H1 (cell line): ENCODE data around the gene GPBP1. TPM values are rescaled to one million over a fixed set of nuclear protein-coding genes. Genes with fewer than 3 reads are reported as not detected.

Source experiments
- ASH2L ChIP-seq: fragments of 200-600, 300-600 bp; sonication (generic); IDR thresholded peaks from one replicate; pipeline ENCODE4 v1.7.1; 2017; ENCODE audit warnings: low read length
- CHD7 ChIP-seq: fragments of 300-600 bp; sonication (generic); IDR thresholded peaks from 2 replicates; pipeline ENCODE4 v1.7.1; 2012; ENCODE audit warnings: low read length, moderate library complexity, mild to moderate bottlenecking, inconsistent platforms; ENCODE audit not compliant: insufficient replicate concordance
- GABPA ChIP-seq: IDR thresholded peaks from 2 replicates; pipeline ENCODE4 v1.6.1; 2011; ENCODE audit warnings: mild to moderate bottlenecking, low read length, moderate library complexity, borderline replicate concordance; ENCODE audit not compliant: insufficient read depth
- HDAC6 ChIP-seq: IDR thresholded peaks from one replicate; pipeline ENCODE4 v1.7.1; 2012; ENCODE audit warnings: low read depth, mild to moderate bottlenecking, inconsistent platforms, low read length, moderate library complexity
- MAX ChIP-seq: IDR thresholded peaks from 2 replicates; pipeline ENCODE4 v1.6.1; 2012; ENCODE audit warnings: inconsistent platforms
- POU5F1 ChIP-seq: IDR thresholded peaks from 2 replicates; pipeline ENCODE4 v1.6.1; 2011; ENCODE audit warnings: low read depth, mild to moderate bottlenecking, low read length, moderate library complexity
- RBBP5 ChIP-seq: IDR thresholded peaks from 2 replicates; pipeline ENCODE4 v1.7.1; 2012; ENCODE audit warnings: low read depth, mild to moderate bottlenecking, inconsistent platforms, low read length, moderate library complexity, borderline replicate concordance
- polyA plus RNA-seq, 7 experiments: library from polyadenylated mRNA; depleted of rRNA in 3 of 7; stranded (reverse) in 5 of 7; unstranded in 2 of 7; fragments of >200 nt in 5 of 7; fragments of 200-250 nt in 2 of 7; gene quantifications; 1 replicate in 5 of 7; 2 replicates in 1 of 7; 4 replicates in 1 of 7; pipeline versions ENCODE4 v1.2.1 to v1.2.3, GENCODE V29; 2011 to 2013; ENCODE audit warnings: missing spikeins in 2 of 7, mixed read lengths in 2 of 7
- total RNA-seq: library from RNA; stranded (reverse); fragmentation: NEBNext Ultra II Directional; extraction: Animal tissue kit (Norgen Biotek cat#: 25700); gene quantifications from 2 replicates; pipeline ENCODE4 v1.2.1, GENCODE V29; 2021

The GPBP1 gene
- total and polyA plus RNA-seq, 2 of the 8 experiments (the other 6 are each of a cell fraction or from before 2014, with no cell fraction given), result 29.2 to 108 TPM

GRCh38 chr5:57176350-57176857, 2.5 kb downstream of the GPBP1 start (continued):
- no peak for TF ChIP-seq GABPA
- no peak for TF ChIP-seq RBBP5
- TF ChIP-seq POU5F1, result no peak
- no peak for TF ChIP-seq HDAC6
- no peak for TF ChIP-seq MAX
- no peak for TF ChIP-seq ASH2L
- TF ChIP-seq CHD7, result no peak
